ENCODE data around the gene CYP2A7.
"Not testable (repeated sequence)": the region's sequence is repeated elsewhere in the genome, so short reads cannot be mapped to it uniquely, and the experiment has no call there.

DNA sequence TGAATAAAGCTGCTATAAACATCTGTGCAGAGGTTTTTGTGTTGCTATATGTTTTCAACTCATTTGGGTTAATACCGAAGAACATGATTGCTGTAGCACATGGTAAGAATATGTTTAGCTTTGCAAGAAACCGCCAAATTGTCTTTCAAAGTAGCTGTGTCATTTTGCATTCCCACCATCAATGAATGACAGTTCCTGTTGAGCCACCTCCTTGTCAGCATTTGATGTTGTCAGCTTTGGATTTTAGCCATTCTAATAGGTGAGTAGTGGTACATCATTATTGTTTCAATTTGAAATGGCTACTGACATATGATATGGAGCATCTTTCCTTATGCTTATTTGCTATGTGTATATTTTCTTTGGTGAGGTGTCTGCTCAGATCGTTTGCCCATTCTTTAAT is 40.0 kb downstream of the CYP2A7 start:
- TF ChIP-seq, protein P1, sequence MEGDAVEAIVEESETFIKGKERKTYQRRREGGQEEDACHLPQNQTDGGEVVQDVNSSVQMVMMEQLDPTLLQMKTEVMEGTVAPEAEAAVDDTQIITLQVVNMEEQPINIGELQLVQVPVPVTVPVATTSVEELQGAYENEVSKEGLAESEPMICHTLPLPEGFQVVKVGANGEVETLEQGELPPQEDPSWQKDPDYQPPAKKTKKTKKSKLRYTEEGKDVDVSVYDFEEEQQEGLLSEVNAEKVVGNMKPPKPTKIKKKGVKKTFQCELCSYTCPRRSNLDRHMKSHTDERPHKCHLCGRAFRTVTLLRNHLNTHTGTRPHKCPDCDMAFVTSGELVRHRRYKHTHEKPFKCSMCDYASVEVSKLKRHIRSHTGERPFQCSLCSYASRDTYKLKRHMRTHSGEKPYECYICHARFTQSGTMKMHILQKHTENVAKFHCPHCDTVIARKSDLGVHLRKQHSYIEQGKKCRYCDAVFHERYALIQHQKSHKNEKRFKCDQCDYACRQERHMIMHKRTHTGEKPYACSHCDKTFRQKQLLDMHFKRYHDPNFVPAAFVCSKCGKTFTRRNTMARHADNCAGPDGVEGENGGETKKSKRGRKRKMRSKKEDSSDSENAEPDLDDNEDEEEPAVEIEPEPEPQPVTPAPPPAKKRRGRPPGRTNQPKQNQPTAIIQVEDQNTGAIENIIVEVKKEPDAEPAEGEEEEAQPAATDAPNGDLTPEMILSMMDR (IDR thresholded peaks at IDR 0.05), result not testable (repeated sequence)
- not testable (repeated sequence) for TF ChIP-seq ZFX (IDR thresholded peaks at IDR 0.05; ENCODE audit: borderline replicate concordance)
